GM11168 (cell line): Measurements from ENCODE around the gene TTC28.

Source experiments
- in situ Hi-C: fragments of 300-500 bp; cut with MboI; formaldehyde crosslinking; loops from one replicate; pipeline ENCODE4 v1.12.0; 2022; ENCODE audit warnings: low sequenced_read_pairs; ENCODE audit not compliant: unreplicated experiment

Gene TTC28

DNA sequence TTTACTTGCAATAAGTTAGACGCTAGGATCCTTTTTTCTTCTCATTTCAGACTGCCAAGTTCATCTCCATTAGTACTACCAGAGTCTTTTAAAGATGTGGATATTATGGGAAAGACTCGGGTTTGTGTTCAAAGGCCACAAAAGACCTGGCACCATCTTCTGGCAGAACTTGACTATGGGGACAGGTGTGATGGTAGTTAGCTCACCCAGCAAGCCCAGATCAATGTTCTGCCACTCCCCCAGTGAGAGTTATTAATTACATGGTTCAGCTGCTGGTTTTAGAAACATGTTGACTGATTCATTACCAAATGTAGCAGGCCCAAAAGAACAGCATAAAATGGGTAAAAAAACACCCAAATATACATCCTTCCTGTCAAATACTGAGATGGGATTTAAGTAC lies 427.1 kb downstream of the TTC28 start:
- in situ Hi-C loops = no loop called here

DNA sequence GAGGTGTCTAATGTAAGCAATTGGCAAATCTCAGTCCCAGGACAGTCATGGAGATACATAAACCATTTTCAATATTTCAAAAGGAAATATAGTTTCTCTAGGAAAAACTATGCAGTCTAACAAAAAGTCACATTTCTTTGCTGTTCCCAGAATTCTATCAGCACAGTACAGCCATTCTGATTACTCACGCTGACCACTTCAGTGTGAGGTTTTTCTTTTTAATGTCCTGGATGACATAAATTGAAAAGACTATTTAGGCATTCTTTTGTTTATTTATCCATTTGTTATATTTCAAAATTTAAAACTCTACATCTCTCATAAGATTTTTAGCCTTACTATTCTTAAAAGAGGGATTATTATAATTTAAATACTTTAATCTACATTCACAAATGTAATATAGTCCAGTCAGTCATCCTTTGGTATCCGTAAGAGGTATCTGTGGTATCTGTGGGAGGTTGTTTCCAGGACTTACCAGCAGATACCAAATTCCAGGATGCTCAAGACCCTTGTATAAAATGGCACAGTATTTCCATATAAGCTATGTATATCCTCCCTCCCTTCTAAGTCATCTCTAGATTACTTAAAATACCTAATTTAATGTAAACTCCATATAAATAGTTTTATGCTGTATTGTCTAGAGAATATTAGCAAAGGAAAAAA lies 429.5 kb downstream of the TTC28 start:
- in situ Hi-C loops = no loop called here

DNA sequence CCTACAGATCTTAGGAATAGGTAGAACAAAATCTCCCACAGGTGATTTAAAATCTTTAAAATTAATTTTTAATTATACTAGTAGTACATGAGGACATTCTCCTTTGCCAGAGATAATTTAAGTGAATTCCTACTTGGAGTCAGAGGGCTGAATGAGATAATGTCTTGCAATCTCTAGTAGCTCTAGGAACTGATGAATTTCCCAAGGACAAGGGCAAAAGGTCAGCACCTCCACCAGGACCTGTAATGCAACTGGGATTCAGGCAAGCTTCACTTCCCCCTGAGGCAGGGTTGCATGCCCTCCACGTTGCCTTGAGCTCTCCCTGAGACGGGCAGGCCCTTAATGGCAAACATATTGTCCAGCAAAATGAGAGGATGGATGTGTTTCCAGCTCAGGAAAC lies 430.2 kb downstream of the TTC28 start:
- in situ Hi-C loops = no loop called here

DNA sequence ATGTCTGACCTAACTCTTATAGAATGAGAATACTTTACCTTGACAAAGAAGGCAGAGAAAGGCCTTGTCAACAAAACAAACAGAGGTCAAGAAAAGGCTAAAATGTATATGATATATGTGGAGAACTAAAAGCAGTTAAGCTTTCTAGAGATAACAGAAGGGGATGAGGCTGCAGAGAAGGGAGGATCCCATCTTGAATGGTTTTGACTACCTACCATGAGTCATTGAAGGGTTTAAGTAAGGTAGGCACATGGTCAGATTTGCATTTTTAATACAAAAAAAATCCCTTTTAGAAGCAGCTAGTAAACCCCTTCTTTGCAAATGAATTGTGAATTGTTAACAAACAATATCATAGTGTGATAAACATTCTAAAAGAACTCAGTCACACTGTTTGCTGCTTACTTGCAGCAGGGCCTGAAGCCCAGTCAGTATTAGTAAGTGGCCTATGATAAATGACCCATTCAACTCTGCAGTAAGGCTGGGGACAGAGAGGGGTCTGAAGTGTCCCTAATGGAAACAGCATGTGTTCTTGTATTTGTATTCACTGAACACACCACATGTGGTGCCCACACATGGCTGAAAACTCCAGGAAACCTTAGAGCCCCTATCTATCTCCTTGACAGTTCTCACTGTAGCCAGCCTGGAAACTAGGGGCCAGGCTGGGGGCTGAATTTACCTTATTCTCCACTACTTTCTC lies 431.8 kb downstream of the TTC28 start:
- in situ Hi-C loops = no loop called here

DNA sequence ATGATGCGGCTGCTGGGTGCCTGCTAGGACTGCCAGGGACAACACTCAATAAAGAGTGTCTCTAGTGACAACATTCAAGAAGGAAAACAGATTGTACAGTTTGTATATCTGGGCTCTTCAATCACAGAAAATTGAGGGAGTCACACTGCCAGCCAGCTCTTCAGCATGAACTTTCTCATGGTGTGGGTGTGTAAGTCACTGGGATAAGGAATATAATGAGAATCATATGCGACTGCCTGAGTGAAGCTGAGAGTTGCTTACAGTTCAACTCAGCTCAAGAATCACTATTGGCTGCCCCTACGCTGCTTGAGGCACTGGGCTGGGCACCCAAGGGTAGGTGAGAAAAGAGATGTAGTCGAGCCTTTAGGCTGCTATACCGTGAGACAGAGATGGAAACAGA lies 432.5 kb downstream of the TTC28 start:
- in situ Hi-C loops = no loop called here

DNA sequence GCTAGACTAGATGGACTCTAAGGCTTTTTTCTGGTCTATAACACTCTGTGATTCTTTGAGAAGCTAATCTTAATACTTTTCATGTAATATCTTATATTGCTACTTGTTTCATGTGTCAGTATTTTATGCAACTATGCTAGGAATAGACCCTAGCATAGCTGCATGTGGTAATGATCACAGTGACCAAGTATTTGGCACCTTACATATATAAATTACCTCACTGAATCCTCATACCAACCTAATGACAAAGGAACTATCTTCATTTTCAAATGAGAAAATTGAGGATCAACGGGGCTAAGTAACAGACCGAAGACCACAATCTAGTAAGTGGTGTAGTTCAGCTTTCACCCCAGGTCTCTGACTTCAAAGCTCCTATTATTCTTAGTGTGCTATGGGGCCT lies 433.2 kb downstream of the TTC28 start:
- in situ Hi-C loops = no loop called here

DNA sequence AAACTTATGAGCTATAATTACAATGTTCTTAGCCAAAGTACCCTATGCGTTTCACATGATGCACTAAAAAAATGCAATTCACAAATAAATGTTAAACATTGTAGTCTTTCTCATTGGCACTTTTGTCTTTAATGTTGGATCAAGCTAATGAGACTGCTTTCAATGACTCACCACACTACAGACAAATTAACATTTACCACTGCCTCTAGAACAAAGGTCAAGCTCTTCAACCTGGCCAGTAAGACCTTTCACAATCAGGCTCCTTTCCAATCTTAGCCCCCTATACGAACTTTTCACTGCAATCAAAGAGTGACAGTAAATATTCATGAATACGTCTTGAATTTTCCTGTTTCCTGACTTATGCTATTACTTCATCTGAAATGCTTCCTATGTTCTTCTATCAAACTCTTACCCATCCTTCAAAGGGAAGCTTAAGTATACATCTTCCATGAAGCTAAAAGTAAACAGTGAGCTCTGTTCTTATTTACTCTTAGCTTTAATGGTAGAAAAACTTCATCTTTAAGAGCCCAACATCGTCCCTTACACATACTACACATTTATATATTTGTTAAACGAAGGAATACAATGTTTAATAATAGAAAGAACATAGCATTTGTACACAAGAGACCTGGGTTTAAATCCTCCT lies 433.9 kb downstream of the TTC28 start:
- in situ Hi-C loops = no loop called here

DNA sequence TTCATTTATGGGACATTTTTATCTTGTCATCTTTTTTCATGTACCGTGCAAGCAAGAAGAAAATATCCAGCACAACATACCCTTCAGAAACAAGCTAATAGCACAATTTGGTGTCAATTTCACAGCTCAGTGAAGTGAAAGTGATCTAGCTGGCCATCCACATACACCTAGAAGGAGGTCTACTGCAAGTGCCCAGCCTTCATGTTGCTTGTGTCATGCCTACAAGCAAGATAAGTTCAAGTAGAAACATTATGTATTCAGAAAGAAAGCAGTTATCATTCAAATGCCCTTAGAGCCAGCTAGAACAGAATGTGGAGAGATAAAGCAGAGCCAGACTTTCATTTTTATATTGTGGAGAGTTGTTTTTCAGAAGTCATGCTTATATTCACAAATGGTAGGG lies 434.9 kb downstream of the TTC28 start:
- in situ Hi-C loops = no loop called here

DNA sequence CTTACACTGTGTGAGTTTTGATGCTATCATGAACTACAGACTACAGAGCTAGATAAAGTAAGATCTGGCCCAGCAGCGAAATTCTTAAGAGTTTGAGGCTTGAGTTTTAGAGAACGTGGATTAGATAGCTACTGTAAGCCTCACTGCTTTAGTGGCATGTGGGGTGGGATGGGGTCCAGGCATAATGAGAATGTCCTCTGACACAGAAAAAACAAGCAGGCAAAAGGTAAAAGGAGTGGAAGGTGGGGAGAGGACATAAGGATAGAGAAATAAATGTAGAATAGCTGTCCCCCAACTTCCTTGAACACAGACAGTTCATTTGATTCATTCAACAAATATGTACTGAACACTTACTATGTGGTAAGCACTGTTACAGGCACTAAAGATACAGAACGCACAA lies 436.1 kb downstream of the TTC28 start:
- in situ Hi-C loops = no loop called here

DNA sequence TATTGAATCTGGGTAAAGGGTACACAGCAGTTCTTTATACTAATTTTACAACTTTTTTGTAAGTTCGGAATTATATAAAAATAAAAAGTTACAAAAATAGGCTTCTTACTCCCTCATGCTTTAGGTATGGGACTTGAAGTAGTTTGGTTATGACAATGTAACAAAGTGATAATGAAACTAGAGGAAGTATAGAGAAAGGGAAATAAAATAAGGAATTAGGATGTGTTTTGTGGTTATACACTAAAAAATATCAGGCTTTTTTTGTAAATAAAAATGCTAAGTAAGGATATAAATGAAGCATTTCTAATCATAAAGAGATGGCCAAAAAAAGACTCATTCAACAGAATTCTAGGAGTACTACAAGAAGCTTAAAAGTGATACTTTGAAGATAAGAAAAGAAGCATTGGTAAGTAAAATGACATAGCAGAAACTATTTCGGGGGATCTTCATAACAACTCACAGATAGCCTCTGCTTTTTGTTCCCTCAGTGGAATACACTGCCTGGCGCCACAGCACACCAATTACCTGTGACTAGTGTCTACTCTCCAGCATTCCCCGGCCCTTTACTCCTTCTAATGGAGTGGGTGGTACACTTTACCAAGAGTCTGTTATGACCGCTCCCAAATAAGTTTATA lies 437.9 kb downstream of the TTC28 start:
- in situ Hi-C loops = no loop called here

DNA sequence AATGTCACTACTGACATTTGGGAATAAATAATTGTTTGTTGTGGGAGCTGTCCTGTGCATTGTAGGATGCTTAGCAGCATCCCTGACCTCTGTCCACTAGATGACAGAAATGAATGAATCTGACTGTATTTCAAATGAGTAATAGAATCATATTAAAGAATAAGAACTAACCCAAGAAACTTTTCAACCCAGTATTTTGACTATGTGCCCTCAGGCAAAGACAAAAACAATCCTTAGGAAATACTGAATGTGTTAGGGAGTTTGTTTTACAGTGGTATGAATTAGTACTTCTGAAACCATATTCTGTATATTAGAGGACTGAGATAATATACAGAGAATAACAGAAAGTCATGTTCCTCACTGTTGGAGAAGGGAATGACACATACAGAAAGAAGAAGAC lies 439.7 kb downstream of the TTC28 start:
- in situ Hi-C loops = no loop called here

DNA sequence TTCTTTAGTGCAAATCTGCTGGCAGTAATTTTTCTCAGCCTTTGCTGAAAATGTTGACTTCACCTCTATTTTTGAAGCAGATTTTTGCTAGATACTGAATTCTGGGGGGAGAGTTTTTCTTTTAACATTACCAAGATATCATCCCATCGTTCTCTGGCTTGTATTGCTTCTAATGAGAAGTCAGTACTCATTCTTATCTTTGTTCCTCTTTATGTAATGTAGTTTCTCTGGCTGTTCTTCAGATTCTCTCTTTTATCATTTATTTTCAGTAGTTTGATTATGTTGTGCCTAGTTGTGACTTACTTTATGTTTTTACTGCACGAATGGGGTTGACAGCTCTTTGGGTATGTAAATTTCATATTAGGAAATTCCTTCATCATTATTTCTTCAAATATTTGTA lies 441.9 kb downstream of the TTC28 start:
- in situ Hi-C loops = no loop called here

DNA sequence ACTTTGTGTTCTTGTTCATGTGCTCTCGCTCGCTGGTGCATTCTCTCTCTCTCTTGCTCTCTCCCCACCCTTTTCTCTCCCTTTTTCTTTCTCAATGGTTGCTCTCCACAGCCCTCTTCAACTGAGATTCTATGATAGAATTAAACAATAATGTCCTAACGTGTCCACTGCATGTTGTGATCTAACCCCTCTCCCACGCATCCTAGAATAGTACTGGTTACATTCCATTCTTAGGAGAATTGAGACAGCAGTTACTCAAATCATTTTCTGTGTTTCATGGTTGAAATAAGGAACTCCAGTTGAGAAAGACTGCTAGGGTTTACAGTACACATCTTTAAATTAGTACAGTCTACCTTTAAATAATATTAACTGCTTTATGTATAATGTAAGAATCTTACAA lies 442.5 kb downstream of the TTC28 start:
- in situ Hi-C loops = no loop called here

DNA sequence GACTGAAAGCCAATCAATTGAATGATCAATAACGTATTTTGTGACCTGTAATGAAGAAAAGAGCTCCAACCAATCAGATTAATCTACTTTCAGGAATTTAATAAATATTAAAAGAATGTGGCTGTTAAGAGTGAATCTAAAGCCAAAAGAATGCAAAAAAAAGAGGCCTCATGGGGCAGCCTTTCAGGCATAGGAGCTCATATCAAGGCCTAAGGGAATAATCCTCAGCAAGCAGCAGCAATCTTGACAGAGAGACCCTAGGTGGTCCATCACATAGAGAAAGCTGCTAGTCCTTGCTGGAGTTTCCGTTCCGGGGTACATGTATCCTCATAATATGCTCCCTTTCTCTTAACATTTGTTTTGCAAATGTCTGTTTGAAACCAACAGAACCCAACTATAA lies 447.4 kb downstream of the TTC28 start:
- in situ Hi-C loops = no loop called here

DNA sequence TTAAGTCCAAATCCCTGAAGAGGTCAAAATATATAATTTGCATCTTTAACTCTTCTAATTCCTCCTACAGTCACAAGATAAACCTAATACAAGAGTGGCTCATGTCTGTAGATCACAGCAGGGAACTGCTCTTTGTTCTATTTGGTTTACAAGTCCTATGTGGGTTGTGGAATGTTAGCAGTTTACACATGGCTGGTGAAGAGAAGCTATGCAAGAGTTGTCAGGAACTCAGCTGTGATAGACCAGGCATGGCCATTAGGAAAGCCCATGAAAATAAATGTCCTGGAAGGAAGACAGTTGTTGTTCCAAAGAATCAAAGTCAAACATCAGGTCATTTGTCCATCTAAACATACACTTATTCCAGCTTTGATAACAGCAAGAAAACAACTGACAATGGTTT lies 448.2 kb downstream of the TTC28 start:
- in situ Hi-C loops = no loop called here

DNA sequence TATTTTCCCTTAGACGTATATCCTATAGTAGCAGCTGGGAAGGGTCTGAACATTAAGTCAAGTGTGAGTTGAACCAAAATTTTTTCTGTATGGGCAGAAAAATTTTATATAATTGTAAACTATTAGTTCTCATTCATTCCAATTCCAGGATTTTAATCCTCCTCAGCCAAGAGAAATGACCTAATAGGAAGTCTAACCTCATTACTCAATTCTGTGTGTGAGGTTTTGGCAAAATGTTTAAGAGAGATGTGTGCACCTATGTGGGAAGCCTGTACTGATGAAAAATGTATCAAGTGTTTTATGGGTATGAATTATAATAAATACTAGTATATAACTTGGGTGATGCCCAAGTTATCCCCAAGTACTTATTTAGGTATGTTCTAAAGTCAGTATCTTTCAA lies 449.0 kb downstream of the TTC28 start:
- in situ Hi-C loops = no loop called here

DNA sequence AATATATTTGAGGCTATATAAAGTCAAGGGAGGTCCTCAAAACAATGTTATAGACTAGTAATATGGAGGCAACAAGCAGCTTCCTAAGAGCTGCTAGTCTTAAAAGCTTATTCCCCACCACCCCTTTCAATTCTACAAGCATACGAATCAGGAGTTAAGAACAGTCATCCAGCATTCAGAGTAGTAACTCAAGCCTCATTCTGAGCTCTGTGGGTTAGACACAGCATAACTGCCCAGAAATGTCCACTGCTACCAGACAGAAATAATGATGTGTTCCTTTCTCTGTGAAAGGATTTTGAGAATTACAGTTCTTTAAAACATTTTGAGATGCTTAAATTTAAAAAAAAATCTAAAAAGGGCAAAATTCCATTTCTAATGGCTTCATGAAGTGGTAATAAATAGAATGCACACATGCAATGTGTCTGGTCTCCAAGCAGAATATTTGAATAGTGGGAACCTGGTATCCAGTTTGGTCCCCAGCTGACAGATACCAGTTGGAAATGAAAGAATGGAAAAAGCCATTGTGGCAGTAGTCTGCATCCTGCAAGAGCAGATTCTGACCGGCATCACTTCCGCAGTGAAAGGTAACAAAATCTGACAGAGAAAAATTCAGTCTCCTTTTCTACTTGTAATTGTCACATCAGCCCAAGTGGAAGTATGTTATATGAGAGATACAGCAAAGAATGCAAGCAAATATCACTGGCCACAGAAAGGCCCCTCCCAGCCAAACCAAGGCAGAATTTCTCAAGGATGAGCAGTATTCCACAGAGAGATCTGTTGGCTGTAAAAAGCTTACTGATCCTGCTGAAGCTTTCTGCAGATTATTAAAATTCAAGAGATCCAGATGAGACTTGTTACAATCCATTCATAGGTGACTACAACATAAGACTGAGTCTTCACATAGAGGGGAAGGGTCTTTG lies 449.8 kb downstream of the TTC28 start:
- in situ Hi-C loops = no loop called here

DNA sequence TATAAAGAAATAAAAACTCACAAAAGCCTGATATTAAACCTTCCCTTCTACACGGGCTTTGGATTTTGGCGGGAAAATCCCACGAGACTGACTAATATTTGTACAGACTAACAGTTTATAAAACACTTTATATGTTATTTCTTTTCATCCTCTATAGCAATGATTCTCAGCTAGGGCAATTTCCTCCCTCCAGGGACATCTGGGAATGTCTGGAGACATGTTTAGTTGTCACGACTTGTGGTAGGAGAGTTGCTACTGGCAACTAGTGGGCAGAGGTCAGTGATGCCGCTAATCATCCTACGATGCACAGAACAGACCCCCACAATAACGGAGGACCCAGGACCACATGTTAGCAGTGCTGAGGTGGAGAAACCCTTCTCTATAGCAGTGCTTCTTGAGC lies 455.8 kb downstream of the TTC28 start:
- in situ Hi-C loops = no loop called here

DNA sequence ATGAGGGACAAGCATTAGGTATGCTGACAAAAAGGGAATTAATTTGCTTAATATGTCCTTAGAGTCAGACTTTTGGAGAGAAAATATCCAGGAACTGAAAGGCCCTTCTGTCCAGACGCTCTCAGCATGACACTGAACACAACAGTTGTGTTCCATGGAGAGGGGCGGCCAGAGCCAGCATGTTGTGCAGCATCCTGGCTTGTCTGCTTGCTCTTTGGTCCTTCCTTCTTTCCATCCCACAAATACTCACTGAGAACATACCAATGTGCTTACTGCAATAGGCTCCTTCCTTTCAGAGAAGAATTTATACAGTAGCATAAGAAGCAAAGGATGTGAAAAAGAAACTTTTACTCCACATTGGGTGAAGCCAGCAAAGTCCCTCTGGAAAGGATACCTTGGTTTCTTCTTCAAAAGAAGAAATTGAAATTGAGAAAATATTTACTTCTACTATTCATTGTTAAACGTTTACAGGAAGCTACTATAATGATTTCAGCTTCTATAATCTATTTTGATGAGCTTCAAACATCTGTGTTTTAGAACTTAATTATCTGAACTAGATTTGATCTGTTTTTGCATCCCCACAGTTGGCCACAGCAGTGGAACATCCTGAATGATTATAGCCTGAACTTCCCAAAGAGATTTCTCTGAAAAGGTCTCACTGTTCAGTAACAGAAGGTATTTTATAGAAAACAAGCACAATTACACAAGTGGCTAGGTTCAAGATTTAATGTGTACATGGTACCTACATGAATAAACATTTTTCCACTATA lies 456.5 kb downstream of the TTC28 start:
- in situ Hi-C loops = no loop called here

DNA sequence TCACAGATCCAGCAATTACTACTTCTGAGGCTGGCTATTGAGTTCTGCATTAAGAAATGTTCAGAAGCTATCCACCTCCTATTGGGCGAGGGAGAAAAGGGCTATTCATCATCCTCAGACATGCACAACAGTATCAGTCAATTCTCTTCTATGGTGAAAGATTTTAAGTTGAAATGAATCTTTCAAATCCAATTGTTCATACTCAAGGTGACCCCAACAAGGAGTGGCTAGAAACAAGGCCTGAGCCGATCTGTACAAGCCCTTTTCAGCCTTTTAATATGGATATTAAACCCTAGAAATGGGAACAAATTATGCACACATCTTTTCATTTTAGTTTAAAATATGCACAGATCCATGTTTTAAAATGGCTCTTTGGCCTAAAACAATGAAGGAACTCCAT lies 457.1 kb downstream of the TTC28 start:
- in situ Hi-C loops = no loop called here
